Neural cell (in vitro differentiated cells): Measurements from ENCODE around the gene BTRC. TPM values are rescaled to one million over a fixed set of nuclear protein-coding genes. Genes with fewer than 3 reads are reported as not detected.

ENCODE experiments used
- H2AFZ ChIP-seq: fragments of 200-600, 300-800 bp; sonication (generic), shearing (Covaris generic); 2 replicates; pipeline ENCODE4 v1.6.0; 2014; ENCODE audit warnings: low read depth, mild to moderate bottlenecking, antibody characterized with exemption, low read length, moderate library complexity
- H3F3A ChIP-seq: fragments of 200-600 bp; shearing (Covaris generic); 2 replicates; pipeline ENCODE4 v1.6.1; 2016; ENCODE audit warnings: mild to moderate bottlenecking, moderate library complexity, mixed read lengths, antibody characterized with exemption, low read length; ENCODE audit not compliant: insufficient read depth, poor library complexity, severe bottlenecking
- H3K27ac ChIP-seq: fragments of 200-600, 300-800 bp; sonication (generic), shearing (Covaris generic); 2 replicates; pipeline ENCODE4 v1.5.1; 2014; ENCODE audit warnings: mild to moderate bottlenecking, low read length, moderate library complexity
- H3K27me3 ChIP-seq: fragments of 300-800, 200-600 bp; sonication (generic), shearing (Covaris generic); 2 replicates; pipeline ENCODE4 v1.6.0; 2014; ENCODE audit warnings: mild to moderate bottlenecking, low read depth, low read length, moderate library complexity; ENCODE audit not compliant: insufficient read depth
- H3K36me3 ChIP-seq: fragments of 300-800, 200-600 bp; sonication (generic), shearing (Covaris generic); 2 replicates; pipeline ENCODE4 v1.5.1; 2014; ENCODE audit warnings: mild to moderate bottlenecking, antibody characterized with exemption, low read length, moderate library complexity; ENCODE audit not compliant: insufficient read depth
- H3K4me2 ChIP-seq: fragments of 300-800, 200-600 bp; sonication (generic), shearing (Covaris generic); 2 replicates; pipeline ENCODE4 v1.6.0; 2014; ENCODE audit warnings: mild to moderate bottlenecking, low read length
- H3K4me3 ChIP-seq: fragments of 300-800, 200-600 bp; sonication (generic), shearing (Covaris generic); 2 replicates; pipeline ENCODE4 v1.5.1; 2014; ENCODE audit warnings: mild to moderate bottlenecking, low read length, moderate library complexity
- H3K79me2 ChIP-seq: fragments of 200-600 bp; shearing (Covaris generic); replicated peaks from 2 replicates; pipeline ENCODE4 v1.6.0; 2014; ENCODE audit warnings: mild to moderate bottlenecking, low read length, moderate library complexity; ENCODE audit not compliant: insufficient read depth
- H3K9ac ChIP-seq: fragments of 300-800, 200-600 bp; sonication (generic), shearing (Covaris generic); 2 replicates; pipeline ENCODE4 v1.6.1; 2016; ENCODE audit warnings: mild to moderate bottlenecking, low read length, mixed read lengths
- H3K9me2 ChIP-seq: fragments of 200-600 bp; shearing (Covaris generic); 2 replicates; pipeline ENCODE4 v1.6.1; 2016; ENCODE audit warnings: mild to moderate bottlenecking, low read length, mixed read lengths; ENCODE audit not compliant: insufficient read depth
- H3K9me3 ChIP-seq: fragments of 200-600, 300-800 bp; sonication (generic), shearing (Covaris generic); 2 replicates; pipeline ENCODE4 v1.6.1; 2016; ENCODE audit warnings: mild to moderate bottlenecking, mixed run types, low read length, moderate library complexity, mixed read lengths
- H4K20me1 ChIP-seq: fragments of 200-600 bp; shearing (Covaris generic); 2 replicates; pipeline ENCODE4 v1.6.1; 2016; ENCODE audit warnings: mild to moderate bottlenecking, mixed run types; ENCODE audit not compliant: insufficient read depth
- CTCF ChIP-seq: fragments of 450-650 bp; IDR thresholded peaks from 2 replicates; pipeline ENCODE4 v1.5.1; 2014; ENCODE audit warnings: antibody characterized with exemption, mild to moderate bottlenecking, moderate library complexity; ENCODE audit not compliant: poor library complexity, severe bottlenecking
- EP300 ChIP-seq: fragments of 450-650 bp; conservative IDR thresholded peaks from 2 replicates; pipeline ENCODE4 v1.6.1; 2014; ENCODE audit warnings: antibody characterized with exemption, mild to moderate bottlenecking, moderate library complexity; ENCODE audit not compliant: poor library complexity, severe bottlenecking
- EZH2 ChIP-seq: fragments of 200-600, 300-800 bp; shearing (Covaris generic), sonication (generic); IDR thresholded peaks from 2 replicates; pipeline ENCODE4 v1.6.1; 2014; ENCODE audit warnings: antibody characterized with exemption, low read length, borderline replicate concordance, mild to moderate bottlenecking; ENCODE audit not compliant: insufficient read depth, poor library complexity, severe bottlenecking
- MXI1 ChIP-seq: fragments of 450-650 bp; conservative IDR thresholded peaks from 2 replicates; pipeline ENCODE4 v1.6.1; 2014; ENCODE audit warnings: antibody characterized with exemption, mild to moderate bottlenecking; ENCODE audit not compliant: poor library complexity, severe bottlenecking
- POLR2AphosphoS5 ChIP-seq: IDR thresholded peaks from 2 replicates; pipeline ENCODE4 v1.6.1; 2012
- RAD21 ChIP-seq: fragments of 450-650 bp; conservative IDR thresholded peaks from 2 replicates; pipeline ENCODE4 v1.6.1; 2014; ENCODE audit warnings: antibody characterized with exemption, mild to moderate bottlenecking, moderate library complexity
- REST ChIP-seq: IDR thresholded peaks from 2 replicates; pipeline ENCODE4 v1.6.1; 2012; ENCODE audit warnings: borderline replicate concordance
- SMC3 ChIP-seq: fragments of 450-650 bp; conservative IDR thresholded peaks from 2 replicates; pipeline ENCODE4 v1.6.1; 2014; ENCODE audit warnings: antibody characterized with exemption, mild to moderate bottlenecking, moderate library complexity; ENCODE audit not compliant: poor library complexity
- TAF1 ChIP-seq: IDR thresholded peaks from 2 replicates; pipeline ENCODE4 v1.6.1; 2012; ENCODE audit warnings: low read depth
- polyA plus RNA-seq: library from polyadenylated mRNA; depleted of rRNA; stranded (reverse); fragments of >200 nt; gene quantifications from 2 replicates; pipeline ENCODE4 v1.2.3, GENCODE V29; 2014

The BTRC gene
- polyA plus RNA-seq, 1 donor from 2014 or later = 32.6 TPM

GRCh38 chr10:101558204-101558603 lies 204.2 kb downstream of the BTRC start:
- H3K27ac ChIP-seq = no peak overlapping the region
- no peak overlapping the region for H3K9ac ChIP-seq
- no peak overlapping the region for H3K4me3 ChIP-seq
- no peak for TF ChIP-seq MXI1
- TF ChIP-seq CTCF = no peak
- TF ChIP-seq EP300 = no peak
- no peak for TF ChIP-seq POLR2AphosphoS5
- TF ChIP-seq RAD21 = no peak
- no peaks in the 10 kb centered on the region for H3K27me3 ChIP-seq
- H2AFZ ChIP-seq = no peak overlapping the region
- no peak overlapping the region for H3K4me2 ChIP-seq
- H3K36me3 ChIP-seq = no peaks in the 10 kb centered on the region
- no peaks in the 10 kb centered on the region for H3K9me2 ChIP-seq
- H4K20me1 ChIP-seq = no peaks in the 10 kb centered on the region
- H3K79me2 ChIP-seq = no peaks in the 10 kb centered on the region
- no peaks in the 10 kb centered on the region for H3K9me3 ChIP-seq
- no peaks in the 10 kb centered on the region for H3F3A ChIP-seq

GRCh38 chr10:101558671-101559595 lies 205.0 kb downstream of the BTRC start:
- H3K4me2 ChIP-seq = no peak overlapping the region
- no peaks in the 10 kb centered on the region for H3F3A ChIP-seq
- H3K9ac ChIP-seq = no peak overlapping the region
- no peaks in the 10 kb centered on the region for H3K79me2 ChIP-seq
- H3K36me3 ChIP-seq = no peaks in the 10 kb centered on the region
- no peaks in the 10 kb centered on the region for H3K9me2 ChIP-seq
- no peak overlapping the region for H2AFZ ChIP-seq
- H3K9me3 ChIP-seq = no peaks in the 10 kb centered on the region
- no peak overlapping the region for H3K4me3 ChIP-seq
- H3K27me3 ChIP-seq = no peaks in the 10 kb centered on the region
- TF ChIP-seq POLR2AphosphoS5 (no peak), REST (no peak), RAD21 (no peak), SMC3 (no peak), EZH2 (no peak), TAF1 (no peak), EP300 (no peak), CTCF (no peak), MXI1 (no peak)
- H3K27ac ChIP-seq = no peak overlapping the region
- H4K20me1 ChIP-seq = no peaks in the 10 kb centered on the region
